Testis (tissue), 3 donors: ENCODE results near the gene ATG4B. TPM values are rescaled to one million over a fixed set of nuclear protein-coding genes. Genes with fewer than 3 reads are reported as not detected.

ENCODE experiments used
- DNase-seq: peaks from one replicate; pipeline ENCODE4 v3.0.0-alpha.2; 2019
- H3K27ac ChIP-seq, 2 donors: fragments of 200-600 bp; sonication (generic); one replicate each; pipeline ENCODE4 v1.5.1; 2019
- H3K27me3 ChIP-seq: fragments of 200-600 bp; sonication (generic); one replicate; pipeline ENCODE4 v1.5.1; 2019
- H3K36me3 ChIP-seq: fragments of 200-600 bp; sonication (generic); one replicate; pipeline ENCODE4 v1.5.1; 2017; ENCODE audit warnings: low read depth; ENCODE audit errors: missing control alignments
- H3K4me1 ChIP-seq: fragments of 200-600 bp; sonication (generic); one replicate; pipeline ENCODE4 v1.5.1; 2019
- H3K4me3 ChIP-seq, 2 donors: fragments of 200-600 bp; sonication (generic); one replicate each; pipeline ENCODE4 v1.5.1; 2017 to 2019
- H3K9me3 ChIP-seq: fragments of 200-600 bp; sonication (generic); one replicate; pipeline ENCODE4 v1.5.1; 2017
- POLR2A ChIP-seq: fragments of 450-650 bp; IDR thresholded peaks from one replicate; pipeline ENCODE4 v1.6.1; 2017; ENCODE audit warnings: antibody characterized with exemption, mild to moderate bottlenecking, moderate library complexity
- WGBS, 2 donors: methylation state at CpG; one replicate each; pipeline ENCODE4 v1.1.5; 2018; 5-methylcytosine and 5-hydroxymethylcytosine counted together
- intact Hi-C: fragments of 100-400 bp; cut with DNase I; formaldehyde crosslinking; loops from one replicate; pipeline ENCODE4 v1.15.1; 2023; ENCODE audit warnings: low total_unique reads
- polyA plus RNA-seq: library from polyadenylated mRNA; stranded (reverse); fragments of 350-450 nt; fragmentation: Illumina TruSeq; extraction: RNeasy Lipid Tissue Mini Kit (QIAGEN cat#74804); gene quantifications from one replicate; pipeline ENCODE4 v1.2.3, GENCODE V29; 2014; ENCODE audit warnings: low read depth, low replicate concordance; ENCODE audit not compliant: insufficient read depth
- total RNA-seq, 2 donors: library from RNA; depleted of rRNA; stranded (reverse); fragments of >200 nt; gene quantifications; one replicate each; pipeline ENCODE4 v1.2.3, GENCODE V29; 2016
- TF ChIP-seq, protein P1 (sequence below), 3 experiments: fragments of 450-650 bp in 2 of 3; fragments of 200-600 bp in 1 of 3; sonication (generic) in 1 of 3; IDR thresholded peaks; one replicate each; pipeline ENCODE4 v1.5.1; 2016 to 2019; ENCODE audit warnings: antibody characterized with exemption in 3 of 3, mild to moderate bottlenecking in 2 of 3, moderate library complexity in 1 of 3

The ATG4B gene
- total and polyA plus RNA-seq, 3 donors from 2014 or later, result 123 to 159 (median 149) TPM

GRCh38 chr2:241719093-241719492, 81.6 kb downstream of the ATG4B start:
- Histone ChIP-seq H3K4me3 (no peak overlapping the region), H3K4me1 (no peaks in the 10 kb centered on the region), H3K36me3 (no peaks in the 10 kb centered on the region), H3K27ac (no peak overlapping the region), H3K9me3 (no peaks in the 10 kb centered on the region), H3K27me3 (no peaks in the 10 kb centered on the region)
- WGBS, 2 donors, result 80 to 94% methylated on average over 7 to 16 of the region's 16 CpGs
- DNase-seq, result no peak
- intact Hi-C loops, result no loop called here
- TF ChIP-seq POLR2A, result no peak
- TF ChIP-seq, protein P1, sequence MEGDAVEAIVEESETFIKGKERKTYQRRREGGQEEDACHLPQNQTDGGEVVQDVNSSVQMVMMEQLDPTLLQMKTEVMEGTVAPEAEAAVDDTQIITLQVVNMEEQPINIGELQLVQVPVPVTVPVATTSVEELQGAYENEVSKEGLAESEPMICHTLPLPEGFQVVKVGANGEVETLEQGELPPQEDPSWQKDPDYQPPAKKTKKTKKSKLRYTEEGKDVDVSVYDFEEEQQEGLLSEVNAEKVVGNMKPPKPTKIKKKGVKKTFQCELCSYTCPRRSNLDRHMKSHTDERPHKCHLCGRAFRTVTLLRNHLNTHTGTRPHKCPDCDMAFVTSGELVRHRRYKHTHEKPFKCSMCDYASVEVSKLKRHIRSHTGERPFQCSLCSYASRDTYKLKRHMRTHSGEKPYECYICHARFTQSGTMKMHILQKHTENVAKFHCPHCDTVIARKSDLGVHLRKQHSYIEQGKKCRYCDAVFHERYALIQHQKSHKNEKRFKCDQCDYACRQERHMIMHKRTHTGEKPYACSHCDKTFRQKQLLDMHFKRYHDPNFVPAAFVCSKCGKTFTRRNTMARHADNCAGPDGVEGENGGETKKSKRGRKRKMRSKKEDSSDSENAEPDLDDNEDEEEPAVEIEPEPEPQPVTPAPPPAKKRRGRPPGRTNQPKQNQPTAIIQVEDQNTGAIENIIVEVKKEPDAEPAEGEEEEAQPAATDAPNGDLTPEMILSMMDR (IDR thresholded peaks at IDR 0.05), result no peak

GRCh38 chr2:241720099-241720498, 82.6 kb downstream of the ATG4B start:
- Histone ChIP-seq H3K4me3 (no peak overlapping the region), H3K9me3 (no peaks in the 10 kb centered on the region), H3K4me1 (no peaks in the 10 kb centered on the region), H3K27ac (no peak overlapping the region), H3K27me3 (no peaks in the 10 kb centered on the region), H3K36me3 (no peaks in the 10 kb centered on the region)
- intact Hi-C loops, result no loop called here
- WGBS, 2 donors, result 94 to 100% methylated on average over 3 to 18 of the region's 19 CpGs
- DNase-seq, result no peak
- TF ChIP-seq, protein P1 (IDR thresholded peaks at IDR 0.05), result no peak
- no peak for TF ChIP-seq POLR2A

GRCh38 chr2:241720560-241720959, 83.1 kb downstream of the ATG4B start:
- no peaks in the 10 kb centered on the region for H3K27me3 ChIP-seq
- 91 to 92% methylated on average over 14 of the region's 15 CpGs for WGBS, 2 donors
- TF ChIP-seq, protein P1 (IDR thresholded peaks at IDR 0.05), result no peak
- no peak for TF ChIP-seq POLR2A
- no peaks in the 10 kb centered on the region for H3K9me3 ChIP-seq
- no peak overlapping the region for H3K27ac ChIP-seq
- no peaks in the 10 kb centered on the region for H3K4me1 ChIP-seq
- no peak for DNase-seq
- H3K4me3 ChIP-seq, result no peak overlapping the region
- H3K36me3 ChIP-seq, result no peaks in the 10 kb centered on the region
- intact Hi-C loops, result no loop called here

DNA sequence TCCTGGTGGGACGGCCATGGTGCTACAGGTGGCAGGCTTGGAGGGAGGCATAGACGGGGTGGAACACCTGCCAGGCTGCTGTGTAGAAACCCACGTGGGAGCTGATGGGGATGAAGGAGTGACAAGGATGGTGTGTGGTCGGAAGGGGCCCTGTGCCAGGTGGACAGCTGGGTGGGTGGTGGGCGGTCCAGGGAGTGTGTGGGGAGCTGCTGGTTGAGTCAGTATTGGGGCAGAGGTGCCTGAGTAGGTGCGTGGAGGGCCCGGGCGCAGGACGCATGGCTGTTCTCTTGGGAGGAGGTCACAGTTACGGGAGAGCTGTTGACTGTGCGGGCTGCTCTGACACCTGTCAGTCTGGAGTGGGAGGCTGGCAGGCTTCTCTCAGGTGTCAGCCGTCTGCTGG, 84.4 kb downstream of the ATG4B start:
- Histone ChIP-seq H3K27ac (no peak overlapping the region), H3K36me3 (no peaks in the 10 kb centered on the region), H3K27me3 (no peaks in the 10 kb centered on the region), H3K9me3 (no peaks in the 10 kb centered on the region), H3K4me1 (no peaks in the 10 kb centered on the region), H3K4me3 (no peak overlapping the region)
- WGBS, 2 donors, result 86 to 87% methylated on average over 11 to 12 of the region's 12 CpGs
- TF ChIP-seq, protein P1 (IDR thresholded peaks at IDR 0.05), result no peak
- TF ChIP-seq POLR2A, result no peak
- intact Hi-C loops, result no loop called here
- DNase-seq, result no peak

DNA sequence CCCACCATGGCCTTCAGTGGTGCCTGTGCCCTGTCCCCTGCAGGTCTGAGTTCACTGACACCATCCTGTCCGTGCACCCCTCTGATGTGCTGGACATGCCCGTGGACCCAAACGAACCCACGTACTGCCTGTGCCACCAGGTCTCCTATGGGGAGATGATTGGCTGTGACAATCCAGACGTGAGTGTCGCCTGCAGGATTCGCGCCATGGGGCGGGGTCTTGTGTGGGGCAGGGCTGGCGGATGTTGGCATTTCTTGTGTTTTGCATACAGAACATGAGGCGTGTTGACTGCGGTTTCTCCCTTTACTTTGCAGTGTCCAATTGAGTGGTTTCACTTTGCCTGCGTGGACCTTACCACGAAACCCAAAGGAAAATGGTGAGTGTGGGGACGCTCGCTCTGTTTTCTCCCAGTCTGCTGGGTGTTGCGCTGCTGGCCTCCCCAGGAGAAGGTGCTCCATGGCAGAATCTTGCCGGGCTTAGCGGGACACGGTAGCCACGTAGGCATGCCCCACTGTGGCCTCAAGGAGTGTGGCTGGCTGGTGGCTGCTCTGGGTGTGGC, 85.5 kb downstream of the ATG4B start:
- no peak for TF ChIP-seq POLR2A
- TF ChIP-seq, protein P1 (IDR thresholded peaks at IDR 0.05), result no peak
- no peaks in the 10 kb centered on the region for H3K36me3 ChIP-seq
- WGBS, 2 donors, result 97 to 98% methylated on average over 13 to 21 of the region's 21 CpGs
- H3K4me3 ChIP-seq, result no peak overlapping the region
- H3K4me1 ChIP-seq, result no peaks in the 10 kb centered on the region
- DNase-seq, result no peak
- no peak overlapping the region for H3K27ac ChIP-seq
- H3K9me3 ChIP-seq, result no peaks in the 10 kb centered on the region
- no peaks in the 10 kb centered on the region for H3K27me3 ChIP-seq
- intact Hi-C loops, result no loop called here
